Caco-2 (cell line): ENCODE measurements around the gene OR51Q1. TPM values are rescaled to one million over a fixed set of nuclear protein-coding genes. Genes with fewer than 3 reads are reported as not detected.

ENCODE experiments used
- BruUV-seq: library from RNA; stranded (reverse); fragments of 400-500 nt; replicated peaks from 2 replicates; lab custom pipeline; 2021; lab: Mats Ljungman, UMichigan
- CTCF ChIA-PET: fragments of 300-600 bp; sonication (Branson Sonifier 250); formaldehyde crosslinking; loops from one replicate; lab custom pipeline; 2022; ENCODE audit warnings: antibody characterized with exemption; lab: Charles Lee
- POLR2A ChIA-PET: fragments of 300-600 bp; sonication (Branson Sonifier 250); formaldehyde crosslinking; loops from one replicate; lab custom pipeline; 2022; ENCODE audit warnings: antibody characterized with exemption; lab: Charles Lee
- DNase-seq, 2 experiments: peaks; one replicate each; pipeline versions ENCODE4 v3.0.0 to v3.0.0-alpha.2; 2020 to 2022
- H3K27me3 ChIP-seq: replicated peaks from 2 replicates; pipeline ENCODE4 v1.6.0; 2011; ENCODE audit warnings: low read length; ENCODE audit not compliant: control insufficient read depth, insufficient read depth
- H3K36me3 ChIP-seq: 2 replicates; pipeline ENCODE4 v1.5.1; 2011; ENCODE audit warnings: low read length; ENCODE audit not compliant: control insufficient read depth, insufficient read depth
- H3K4me1 ChIP-seq: fragments of 250-450 bp; sonication (Bioruptor Pico); 2 replicates; pipeline ENCODE4 v1.5.1; 2020; ENCODE audit warnings: mild to moderate bottlenecking
- H3K4me3 ChIP-seq: 2 replicates; pipeline ENCODE4 v1.5.1; 2011; ENCODE audit warnings: low read depth, mild to moderate bottlenecking, control low read depth, low read length
- H3K9me3 ChIP-seq: fragments of 250-450 bp; sonication (Bioruptor Pico); 2 replicates; pipeline ENCODE4 v1.5.1; 2020; ENCODE audit warnings: mild to moderate bottlenecking, moderate library complexity
- H3K27ac Mint-ChIP-seq: one replicate; pipeline ENCODE4 v1.8.0; 2022; ENCODE audit warnings: mixed read lengths; ENCODE audit not compliant: unreplicated experiment
- H3K27me3 Mint-ChIP-seq: one replicate; pipeline ENCODE4 v1.8.0; 2022; ENCODE audit warnings: mixed read lengths; ENCODE audit not compliant: insufficient read depth, unreplicated experiment
- H3K36me3 Mint-ChIP-seq: one replicate; pipeline ENCODE4 v1.8.0; 2022; ENCODE audit warnings: mild to moderate bottlenecking, mixed read lengths; ENCODE audit not compliant: insufficient read depth, unreplicated experiment
- H3K4me1 Mint-ChIP-seq: one replicate; pipeline ENCODE4 v1.8.0; 2022; ENCODE audit warnings: low read depth, mixed read lengths; ENCODE audit not compliant: unreplicated experiment
- H3K4me3 Mint-ChIP-seq: one replicate; pipeline ENCODE4 v1.8.0; 2022; ENCODE audit warnings: mild to moderate bottlenecking, moderate library complexity, mixed read lengths; ENCODE audit not compliant: unreplicated experiment
- H3K9me3 Mint-ChIP-seq: one replicate; pipeline ENCODE4 v1.8.0; 2022; ENCODE audit warnings: mixed read lengths; ENCODE audit not compliant: unreplicated experiment
- intact Hi-C: fragments of 100-400 bp; cut with micrococcal nuclease; formaldehyde crosslinking; loops from one replicate; pipeline ENCODE4 v1.10.0; 2022; ENCODE audit not compliant: unreplicated experiment
- total RNA-seq: library from RNA; stranded (reverse); gene quantifications from 2 replicates; pipeline ENCODE4 v1.2.3, GENCODE V29; 2022
- TF ChIP-seq, protein P1 (sequence below), 2 experiments: fragments of 200-600 bp in 1 of 2; IDR thresholded peaks; 1 replicate in 1 of 2; 2 replicates in 1 of 2; pipeline versions ENCODE4 v1.5.1 to v1.8.0; 2011 to 2022; ENCODE audit warnings: antibody characterized with exemption in 1 of 2, control low read depth in 1 of 2, inconsistent platforms in 1 of 2, low read depth in 1 of 2, low read length in 1 of 2, mild to moderate bottlenecking in 1 of 2, moderate library complexity in 1 of 2; ENCODE audit not compliant: insufficient read depth in 1 of 2, severe bottlenecking in 1 of 2, unreplicated experiment in 1 of 2

OR51Q1 gene
- total RNA-seq, 1 experiment from 2014 or later: not detected

- Histone ChIP-seq H3K36me3 (no peaks in the 10 kb centered on the region), H3K4me3 (no peak within 1 kb of the TSS), H3K27me3 (no peaks in the 10 kb centered on the region), H3K4me1 (no peaks in the 10 kb centered on the region), H3K9me3 (no peaks in the 10 kb centered on the region)
- TF ChIP-seq, protein P1, sequence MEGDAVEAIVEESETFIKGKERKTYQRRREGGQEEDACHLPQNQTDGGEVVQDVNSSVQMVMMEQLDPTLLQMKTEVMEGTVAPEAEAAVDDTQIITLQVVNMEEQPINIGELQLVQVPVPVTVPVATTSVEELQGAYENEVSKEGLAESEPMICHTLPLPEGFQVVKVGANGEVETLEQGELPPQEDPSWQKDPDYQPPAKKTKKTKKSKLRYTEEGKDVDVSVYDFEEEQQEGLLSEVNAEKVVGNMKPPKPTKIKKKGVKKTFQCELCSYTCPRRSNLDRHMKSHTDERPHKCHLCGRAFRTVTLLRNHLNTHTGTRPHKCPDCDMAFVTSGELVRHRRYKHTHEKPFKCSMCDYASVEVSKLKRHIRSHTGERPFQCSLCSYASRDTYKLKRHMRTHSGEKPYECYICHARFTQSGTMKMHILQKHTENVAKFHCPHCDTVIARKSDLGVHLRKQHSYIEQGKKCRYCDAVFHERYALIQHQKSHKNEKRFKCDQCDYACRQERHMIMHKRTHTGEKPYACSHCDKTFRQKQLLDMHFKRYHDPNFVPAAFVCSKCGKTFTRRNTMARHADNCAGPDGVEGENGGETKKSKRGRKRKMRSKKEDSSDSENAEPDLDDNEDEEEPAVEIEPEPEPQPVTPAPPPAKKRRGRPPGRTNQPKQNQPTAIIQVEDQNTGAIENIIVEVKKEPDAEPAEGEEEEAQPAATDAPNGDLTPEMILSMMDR (IDR thresholded peaks at IDR 0.05; ENCODE audit: insufficient read depth in 1 of 2, low read depth in 1 of 2, low read length in 1 of 2, severe bottlenecking in 1 of 2, unreplicated experiment in 1 of 2): no peak
- no peaks in the 10 kb centered on the region for H3K9me3 Mint-ChIP-seq
- no TSS peak for BruUV-seq
- peaks cover 3% of the 10 kb centered on the region for H3K27me3 Mint-ChIP-seq
- no peaks in the 10 kb centered on the region for H3K36me3 Mint-ChIP-seq
- CTCF ChIA-PET: interaction anchor here (0.6 kb wide), 1 partner anchor 239 kb away, joined by 3 read pairs; no protein-coding TSS in a partner anchor
- intact Hi-C loops: no loop called here
- H3K27ac Mint-ChIP-seq: no peak within 1 kb of the TSS
- no peak for DNase-seq
- POLR2A ChIA-PET: no interaction called here
- no peaks in the 10 kb centered on the region for H3K4me1 Mint-ChIP-seq
- H3K4me3 Mint-ChIP-seq: no peak within 1 kb of the TSS
Measured at GRCh38 chr11:5449023-5449422, 27.1 kb downstream of the OR51Q1 start, which contains the start of gene OR51I2. OR51I2 (plus strand) TSS chr11:5449323; CDS start chr11:5453489, 4,166 bp downstream.

GRCh38 chr11:5449432-5449831 is 27.5 kb downstream of the OR51Q1 start:
- Mint-ChIP-seq H3K4me3 (no peak overlapping the region), H3K36me3 (no peaks in the 10 kb centered on the region), H3K4me1 (no peaks in the 10 kb centered on the region), H3K27ac (no peak overlapping the region), H3K27me3 (peaks cover 3% of the 10 kb centered on the region), H3K9me3 (no peaks in the 10 kb centered on the region)
- TF ChIP-seq, protein P1 (IDR thresholded peaks at IDR 0.05; ENCODE audit: insufficient read depth in 1 of 2, low read depth in 1 of 2, low read length in 1 of 2, severe bottlenecking in 1 of 2, unreplicated experiment in 1 of 2): no peak
- Histone ChIP-seq H3K9me3 (no peaks in the 10 kb centered on the region), H3K4me3 (no peak overlapping the region), H3K4me1 (no peaks in the 10 kb centered on the region), H3K27me3 (no peaks in the 10 kb centered on the region), H3K36me3 (no peaks in the 10 kb centered on the region)
- intact Hi-C loops: no loop called here
- ChIA-PET CTCF (interaction anchor here (0.6 kb wide), 1 partner anchor 239 kb away, joined by 3 read pairs; no protein-coding TSS in a partner anchor), POLR2A (no interaction called here)
- no peak for DNase-seq
- BruUV-seq: no TSS peak

DNA sequence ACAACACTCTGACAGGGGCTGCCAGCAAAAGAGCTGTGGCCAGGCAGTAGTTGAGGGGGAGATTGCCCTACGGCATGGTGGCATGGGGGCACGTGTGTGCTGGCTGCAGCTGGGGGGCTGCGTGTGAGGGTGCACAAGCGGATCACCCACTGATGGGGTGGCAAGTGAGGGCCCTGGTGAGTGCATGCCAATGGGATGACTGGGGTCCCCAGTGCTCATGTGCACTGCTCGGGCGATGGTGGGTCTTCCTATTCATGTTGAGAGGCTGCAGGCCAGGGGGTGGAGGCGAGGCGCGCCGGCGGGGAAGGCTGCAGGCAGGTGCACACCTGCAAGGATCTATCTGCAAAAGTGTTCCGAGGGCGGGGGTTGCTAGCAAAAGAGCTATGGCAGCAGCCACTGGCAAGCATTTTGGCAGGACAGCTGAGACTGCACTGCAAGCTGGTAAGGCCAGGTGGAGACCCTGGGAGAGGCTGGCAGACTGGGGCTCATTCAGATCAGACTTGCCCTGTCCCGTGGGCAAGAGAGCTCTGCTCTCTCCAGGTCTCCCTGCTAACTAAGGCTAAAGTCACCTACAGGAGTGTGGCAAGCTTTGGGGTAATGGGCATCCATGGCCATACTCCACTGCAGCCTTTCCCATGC is 39.2 kb downstream of the OR51Q1 start:
- Mint-ChIP-seq H3K9me3 (no peaks in the 10 kb centered on the region), H3K4me1 (no peaks in the 10 kb centered on the region), H3K36me3 (no peaks in the 10 kb centered on the region), H3K4me3 (no peak overlapping the region), H3K27ac (no peak overlapping the region), H3K27me3 (no peaks in the 10 kb centered on the region)
- ChIA-PET POLR2A (no interaction called here), CTCF (no interaction called here)
- Histone ChIP-seq H3K27me3 (no peaks in the 10 kb centered on the region), H3K4me3 (no peak overlapping the region), H3K4me1 (no peaks in the 10 kb centered on the region), H3K36me3 (no peaks in the 10 kb centered on the region), H3K9me3 (no peaks in the 10 kb centered on the region)
- BruUV-seq: no TSS peak
- TF ChIP-seq, protein P1 (IDR thresholded peaks at IDR 0.05; ENCODE audit: insufficient read depth in 1 of 2, low read depth in 1 of 2, low read length in 1 of 2, severe bottlenecking in 1 of 2, unreplicated experiment in 1 of 2): no peak
- no peak for DNase-seq
- intact Hi-C loops: no loop called here
